HCT116 (cell line): ENCODE data around the gene ALDH4A1.

Experiments
- EGR1 ChIP-seq: IDR thresholded peaks from 2 replicates; pipeline ENCODE4 v1.6.1; 2012; ENCODE audit warnings: low read depth
- EZH2phosphoT487 ChIP-seq: fragments of 200-600 bp; IDR thresholded peaks from 2 replicates; pipeline ENCODE4 v1.6.1; 2018; ENCODE audit warnings: antibody characterized with exemption, borderline replicate concordance
- FOSL1 ChIP-seq: IDR thresholded peaks from 2 replicates; pipeline ENCODE4 v1.6.1; 2012; ENCODE audit warnings: low read depth
- POLR2A ChIP-seq: IDR thresholded peaks from 2 replicates; pipeline ENCODE4 v1.7.0; 2011; ENCODE audit warnings: borderline replicate concordance; ENCODE audit not compliant: insufficient read depth, insufficient read length; ENCODE audit errors: extremely low read depth
- POLR2AphosphoS5 ChIP-seq: IDR thresholded peaks from 2 replicates; pipeline ENCODE4 v1.6.1; 2011; ENCODE audit warnings: mild to moderate bottlenecking, low read depth, low read length, moderate library complexity
- SIN3A ChIP-seq: IDR thresholded peaks from 2 replicates; pipeline ENCODE4 v1.6.1; 2012; ENCODE audit warnings: low read depth
- SP1 ChIP-seq: IDR thresholded peaks from 2 replicates; pipeline ENCODE4 v1.6.1; 2012; ENCODE audit warnings: low read depth
- TCF7L2 ChIP-seq: IDR thresholded peaks from 2 replicates; pipeline ENCODE4 v1.7.0; 2011; ENCODE audit warnings: borderline replicate concordance, inconsistent platforms; ENCODE audit not compliant: insufficient read depth, insufficient read length; ENCODE audit errors: extremely low read depth
- YY1 ChIP-seq: IDR thresholded peaks from 2 replicates; pipeline ENCODE4 v1.6.1; 2011; ENCODE audit warnings: low read length, low read depth, moderate library complexity, mild to moderate bottlenecking; ENCODE audit not compliant: insufficient replicate concordance; ENCODE audit errors: extremely low read depth
- TF ChIP-seq, protein P1 (sequence below): IDR thresholded peaks from 2 replicates; pipeline ENCODE4 v1.6.1; 2011; ENCODE audit warnings: mild to moderate bottlenecking, low read length, moderate library complexity; ENCODE audit not compliant: insufficient replicate concordance; ENCODE audit errors: extremely low read depth
- TF ChIP-seq, protein P2 (sequence below), 3 experiments: fragments of 200-600 bp in 1 of 3; sonication (generic) in 1 of 3; IDR thresholded peaks in 2 of 3; conservative IDR thresholded peaks in 1 of 3; 2 replicates each; pipeline ENCODE4 v1.5.1; 2012 to 2017; ENCODE audit warnings: low read depth in 2 of 3, low read length in 2 of 3, antibody characterized with exemption in 1 of 3, borderline replicate concordance in 1 of 3, control low read depth in 1 of 3, mild to moderate bottlenecking in 1 of 3, mixed read lengths in 1 of 3, mixed run types in 1 of 3, moderate library complexity in 1 of 3; ENCODE audit not compliant: insufficient read depth in 1 of 3
- TF ChIP-seq, protein P3 (sequence below): IDR thresholded peaks from 2 replicates; pipeline ENCODE4 v1.6.1; 2012
- TF ChIP-seq, protein P4 (sequence below): IDR thresholded peaks from 2 replicates; pipeline ENCODE4 v1.6.1; 2012; ENCODE audit warnings: low read depth

DNA sequence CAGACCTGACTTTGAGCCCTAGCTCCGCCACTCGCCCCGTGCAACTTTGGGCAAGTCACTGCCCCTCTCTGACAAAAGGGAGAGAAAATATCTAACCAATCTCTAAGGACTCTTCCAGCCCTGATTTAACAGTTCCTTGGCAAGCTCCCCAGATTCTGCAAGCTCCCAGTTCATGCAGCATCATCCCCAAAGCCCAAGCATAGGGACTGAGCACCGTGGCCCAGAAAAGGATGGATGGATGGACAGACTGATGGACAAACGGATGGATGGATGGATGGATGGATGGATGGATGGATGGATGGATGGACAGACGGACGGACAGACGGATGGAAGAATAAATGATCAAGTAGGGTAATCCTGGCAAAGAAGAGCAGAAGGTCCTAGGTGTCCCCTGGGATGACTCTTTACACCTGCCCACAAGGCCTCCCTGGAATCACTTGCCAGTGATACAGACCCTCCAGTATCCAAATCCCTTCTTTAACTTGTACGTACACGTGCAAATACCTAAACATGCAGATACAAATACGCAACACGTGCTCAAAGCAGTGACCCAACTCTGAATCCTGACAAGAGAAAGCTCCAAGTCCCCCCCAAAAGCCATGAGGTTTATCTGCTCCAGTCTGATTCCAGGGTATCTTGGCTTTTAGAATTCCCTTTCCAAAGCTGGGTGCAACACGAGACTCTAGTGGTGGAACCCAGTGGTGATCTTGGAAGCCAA is 38.1 kb upstream of the ALDH4A1 start:
- TF ChIP-seq, protein P1, sequence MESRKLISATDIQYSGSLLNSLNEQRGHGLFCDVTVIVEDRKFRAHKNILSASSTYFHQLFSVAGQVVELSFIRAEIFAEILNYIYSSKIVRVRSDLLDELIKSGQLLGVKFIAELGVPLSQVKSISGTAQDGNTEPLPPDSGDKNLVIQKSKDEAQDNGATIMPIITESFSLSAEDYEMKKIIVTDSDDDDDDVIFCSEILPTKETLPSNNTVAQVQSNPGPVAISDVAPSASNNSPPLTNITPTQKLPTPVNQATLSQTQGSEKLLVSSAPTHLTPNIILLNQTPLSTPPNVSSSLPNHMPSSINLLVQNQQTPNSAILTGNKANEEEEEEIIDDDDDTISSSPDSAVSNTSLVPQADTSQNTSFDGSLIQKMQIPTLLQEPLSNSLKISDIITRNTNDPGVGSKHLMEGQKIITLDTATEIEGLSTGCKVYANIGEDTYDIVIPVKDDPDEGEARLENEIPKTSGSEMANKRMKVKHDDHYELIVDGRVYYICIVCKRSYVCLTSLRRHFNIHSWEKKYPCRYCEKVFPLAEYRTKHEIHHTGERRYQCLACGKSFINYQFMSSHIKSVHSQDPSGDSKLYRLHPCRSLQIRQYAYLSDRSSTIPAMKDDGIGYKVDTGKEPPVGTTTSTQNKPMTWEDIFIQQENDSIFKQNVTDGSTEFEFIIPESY, result no peak
- TF ChIP-seq, protein P2, sequence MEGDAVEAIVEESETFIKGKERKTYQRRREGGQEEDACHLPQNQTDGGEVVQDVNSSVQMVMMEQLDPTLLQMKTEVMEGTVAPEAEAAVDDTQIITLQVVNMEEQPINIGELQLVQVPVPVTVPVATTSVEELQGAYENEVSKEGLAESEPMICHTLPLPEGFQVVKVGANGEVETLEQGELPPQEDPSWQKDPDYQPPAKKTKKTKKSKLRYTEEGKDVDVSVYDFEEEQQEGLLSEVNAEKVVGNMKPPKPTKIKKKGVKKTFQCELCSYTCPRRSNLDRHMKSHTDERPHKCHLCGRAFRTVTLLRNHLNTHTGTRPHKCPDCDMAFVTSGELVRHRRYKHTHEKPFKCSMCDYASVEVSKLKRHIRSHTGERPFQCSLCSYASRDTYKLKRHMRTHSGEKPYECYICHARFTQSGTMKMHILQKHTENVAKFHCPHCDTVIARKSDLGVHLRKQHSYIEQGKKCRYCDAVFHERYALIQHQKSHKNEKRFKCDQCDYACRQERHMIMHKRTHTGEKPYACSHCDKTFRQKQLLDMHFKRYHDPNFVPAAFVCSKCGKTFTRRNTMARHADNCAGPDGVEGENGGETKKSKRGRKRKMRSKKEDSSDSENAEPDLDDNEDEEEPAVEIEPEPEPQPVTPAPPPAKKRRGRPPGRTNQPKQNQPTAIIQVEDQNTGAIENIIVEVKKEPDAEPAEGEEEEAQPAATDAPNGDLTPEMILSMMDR (IDR thresholded peaks at IDR 0.05 in 2 of 3, conservative IDR thresholded peaks at IDR 0.05 in 1 of 3; ENCODE audit: borderline replicate concordance in 1 of 3, insufficient read depth in 1 of 3, low read depth in 2 of 3, low read length in 2 of 3), result no peak
- TF ChIP-seq POLR2AphosphoS5 (no peak), SIN3A (no peak), FOSL1 (no peak), EGR1 (no peak), POLR2A (no peak), SP1 (no peak), EZH2phosphoT487 (no peak), TCF7L2 (no peak), YY1 (no peak)
- TF ChIP-seq, protein P3, sequence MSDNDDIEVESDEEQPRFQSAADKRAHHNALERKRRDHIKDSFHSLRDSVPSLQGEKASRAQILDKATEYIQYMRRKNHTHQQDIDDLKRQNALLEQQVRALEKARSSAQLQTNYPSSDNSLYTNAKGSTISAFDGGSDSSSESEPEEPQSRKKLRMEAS, result no peak
- TF ChIP-seq, protein P4, sequence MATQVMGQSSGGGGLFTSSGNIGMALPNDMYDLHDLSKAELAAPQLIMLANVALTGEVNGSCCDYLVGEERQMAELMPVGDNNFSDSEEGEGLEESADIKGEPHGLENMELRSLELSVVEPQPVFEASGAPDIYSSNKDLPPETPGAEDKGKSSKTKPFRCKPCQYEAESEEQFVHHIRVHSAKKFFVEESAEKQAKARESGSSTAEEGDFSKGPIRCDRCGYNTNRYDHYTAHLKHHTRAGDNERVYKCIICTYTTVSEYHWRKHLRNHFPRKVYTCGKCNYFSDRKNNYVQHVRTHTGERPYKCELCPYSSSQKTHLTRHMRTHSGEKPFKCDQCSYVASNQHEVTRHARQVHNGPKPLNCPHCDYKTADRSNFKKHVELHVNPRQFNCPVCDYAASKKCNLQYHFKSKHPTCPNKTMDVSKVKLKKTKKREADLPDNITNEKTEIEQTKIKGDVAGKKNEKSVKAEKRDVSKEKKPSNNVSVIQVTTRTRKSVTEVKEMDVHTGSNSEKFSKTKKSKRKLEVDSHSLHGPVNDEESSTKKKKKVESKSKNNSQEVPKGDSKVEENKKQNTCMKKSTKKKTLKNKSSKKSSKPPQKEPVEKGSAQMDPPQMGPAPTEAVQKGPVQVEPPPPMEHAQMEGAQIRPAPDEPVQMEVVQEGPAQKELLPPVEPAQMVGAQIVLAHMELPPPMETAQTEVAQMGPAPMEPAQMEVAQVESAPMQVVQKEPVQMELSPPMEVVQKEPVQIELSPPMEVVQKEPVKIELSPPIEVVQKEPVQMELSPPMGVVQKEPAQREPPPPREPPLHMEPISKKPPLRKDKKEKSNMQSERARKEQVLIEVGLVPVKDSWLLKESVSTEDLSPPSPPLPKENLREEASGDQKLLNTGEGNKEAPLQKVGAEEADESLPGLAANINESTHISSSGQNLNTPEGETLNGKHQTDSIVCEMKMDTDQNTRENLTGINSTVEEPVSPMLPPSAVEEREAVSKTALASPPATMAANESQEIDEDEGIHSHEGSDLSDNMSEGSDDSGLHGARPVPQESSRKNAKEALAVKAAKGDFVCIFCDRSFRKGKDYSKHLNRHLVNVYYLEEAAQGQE, result no peak
